ENCODE measurements around the gene DSTYK. TPM values are rescaled to one million over a fixed set of nuclear protein-coding genes. Genes with fewer than 3 reads are reported as not detected.

The DSTYK gene
- total RNA-seq, 2 experiments from 2014 or later = 10.0 to 10.7 TPM

DNA sequence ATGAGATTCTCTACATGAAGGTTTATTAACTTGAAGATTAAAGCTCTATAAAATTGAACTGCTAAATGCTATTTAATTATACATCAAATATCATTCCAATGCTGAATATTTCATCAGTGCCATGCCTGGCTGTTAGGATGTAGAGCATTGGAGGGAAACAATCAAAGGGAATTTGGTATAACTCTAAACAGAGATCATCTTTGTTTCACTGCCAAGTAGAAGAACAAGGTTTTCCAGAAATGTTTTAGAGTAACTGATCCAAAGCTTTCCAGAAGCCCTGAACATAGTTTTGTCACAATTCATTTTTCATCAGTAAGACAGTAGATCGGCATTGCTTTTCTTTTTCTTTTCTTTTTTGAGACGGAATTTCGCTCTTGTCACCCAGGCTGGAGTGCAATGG lies 5.9 kb upstream of the DSTYK start:
- TF ChIP-seq, protein P1, sequence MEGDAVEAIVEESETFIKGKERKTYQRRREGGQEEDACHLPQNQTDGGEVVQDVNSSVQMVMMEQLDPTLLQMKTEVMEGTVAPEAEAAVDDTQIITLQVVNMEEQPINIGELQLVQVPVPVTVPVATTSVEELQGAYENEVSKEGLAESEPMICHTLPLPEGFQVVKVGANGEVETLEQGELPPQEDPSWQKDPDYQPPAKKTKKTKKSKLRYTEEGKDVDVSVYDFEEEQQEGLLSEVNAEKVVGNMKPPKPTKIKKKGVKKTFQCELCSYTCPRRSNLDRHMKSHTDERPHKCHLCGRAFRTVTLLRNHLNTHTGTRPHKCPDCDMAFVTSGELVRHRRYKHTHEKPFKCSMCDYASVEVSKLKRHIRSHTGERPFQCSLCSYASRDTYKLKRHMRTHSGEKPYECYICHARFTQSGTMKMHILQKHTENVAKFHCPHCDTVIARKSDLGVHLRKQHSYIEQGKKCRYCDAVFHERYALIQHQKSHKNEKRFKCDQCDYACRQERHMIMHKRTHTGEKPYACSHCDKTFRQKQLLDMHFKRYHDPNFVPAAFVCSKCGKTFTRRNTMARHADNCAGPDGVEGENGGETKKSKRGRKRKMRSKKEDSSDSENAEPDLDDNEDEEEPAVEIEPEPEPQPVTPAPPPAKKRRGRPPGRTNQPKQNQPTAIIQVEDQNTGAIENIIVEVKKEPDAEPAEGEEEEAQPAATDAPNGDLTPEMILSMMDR (IDR thresholded peaks at IDR 0.05) = no peak
- Mint-ChIP-seq H3K9me3 (no peaks in the 10 kb centered on the region), H3K4me1 (ENCODE audit: low read depth) (peaks cover 12% of the 10 kb centered on the region), H3K27ac (no peak overlapping the region), H3K27me3 (peaks cover 2% of the 10 kb centered on the region), H3K4me3 (no peak overlapping the region), H3K36me3 (ENCODE audit: low read depth) (no peaks in the 10 kb centered on the region)
- ChIA-PET CTCF (interaction anchor here (2.6 kb wide), 1 partner anchor 12 kb away, joined by 13 read pairs; no protein-coding TSS in a partner anchor), POLR2A (no interaction called here)
- ATAC-seq (no peak), DNase-seq (no peak)
- intact Hi-C loops (cut with micrococcal nuclease) = no loop called here

- Mint-ChIP-seq H3K9me3 (no peaks in the 10 kb centered on the region), H3K27ac (no peak overlapping the region), H3K4me1 (ENCODE audit: low read depth) (peaks cover 18% of the 10 kb centered on the region), H3K27me3 (peaks cover 2% of the 10 kb centered on the region), H3K36me3 (ENCODE audit: low read depth) (no peaks in the 10 kb centered on the region), H3K4me3 (no peak overlapping the region)
- CTCF ChIA-PET = interaction anchor here (2.6 kb wide), 1 partner anchor 13 kb away, joined by 13 read pairs; no protein-coding TSS in a partner anchor
- POLR2A ChIA-PET = no interaction called here
- ATAC-seq (no peak), DNase-seq (no peak)
- intact Hi-C loops (cut with micrococcal nuclease) = no loop called here
- TF ChIP-seq, protein P1 (IDR thresholded peaks at IDR 0.05) = no peak
Measured at GRCh38 chr1:205216588-205216987, 5.1 kb upstream of the DSTYK start.

DNA sequence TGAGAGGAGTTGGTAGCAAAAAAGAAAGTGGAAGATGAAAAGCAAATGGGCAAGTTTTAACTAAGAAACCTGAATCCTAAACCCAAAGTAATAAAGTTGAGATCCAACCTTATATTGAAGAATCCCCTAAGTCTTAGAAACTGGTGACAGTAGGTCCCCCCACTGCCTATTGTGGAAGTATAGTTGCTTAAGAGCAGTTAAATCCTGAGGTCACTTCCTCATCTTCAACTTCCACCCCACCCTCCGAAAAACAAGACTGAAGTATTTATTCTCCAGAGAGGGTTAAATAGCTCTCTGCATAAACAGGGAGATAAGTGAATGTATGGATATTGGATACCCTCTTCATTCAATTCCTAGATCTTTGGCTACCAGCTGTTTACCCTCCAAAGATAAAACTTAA lies 3.3 kb upstream of the DSTYK start:
- CTCF ChIA-PET = interaction anchor here (1.0 to 1.6 kb wide), 5 partner anchors 10 to 73 kb away, joined by 3 read pairs; no protein-coding TSS in a partner anchor
- peak overlapping the region; percentile 7 for H3K4me3 Mint-ChIP-seq
- no peak for ATAC-seq
- POLR2A ChIA-PET = interaction anchor here (1.0 kb wide), 1 partner anchor 13 kb away, joined by 7 read pairs; the partner anchor contains the start of gene TMCC2
- intact Hi-C loops (cut with micrococcal nuclease) = no loop called here
- H3K27me3 Mint-ChIP-seq = peaks cover 2% of the 10 kb centered on the region
- no peaks in the 10 kb centered on the region for H3K9me3 Mint-ChIP-seq
- peak overlapping the region; percentile 55 for H3K27ac Mint-ChIP-seq
- H3K4me1 Mint-ChIP-seq (ENCODE audit: low read depth) = peaks cover 24% of the 10 kb centered on the region
- TF ChIP-seq, protein P1 (IDR thresholded peaks at IDR 0.05) = no peak
- DNase-seq = no peak
- H3K36me3 Mint-ChIP-seq (ENCODE audit: low read depth) = peaks cover 4% of the 10 kb centered on the region

GRCh38 chr1:205211839-205212536 lies 486 bp upstream of the DSTYK start:
- H3K36me3 Mint-ChIP-seq (ENCODE audit: low read depth) = peaks cover 9% of the 10 kb centered on the region
- no peak for DNase-seq
- intact Hi-C loops (cut with micrococcal nuclease) = loop anchor here (2.0 kb wide), 1 partner anchor 17 kb away; no protein-coding TSS in a partner anchor
- H3K4me1 Mint-ChIP-seq (ENCODE audit: low read depth) = peaks cover 38% of the 10 kb centered on the region
- CTCF ChIA-PET = interaction anchor here (2.4 kb wide), 1 partner anchor 12 kb away, joined by 10 read pairs; no protein-coding TSS in a partner anchor
- H3K4me3 Mint-ChIP-seq = peak overlapping the region; percentile 90
- POLR2A ChIA-PET = interaction anchor here (0.9 to 2.7 kb wide), 7 partner anchors 8 to 26 kb away, joined by 4 to 13 read pairs (median 7); no protein-coding TSS in a partner anchor
- ATAC-seq = peak; percentile 48
- H3K9me3 Mint-ChIP-seq = no peaks in the 10 kb centered on the region
- no peaks in the 10 kb centered on the region for H3K27me3 Mint-ChIP-seq
- H3K27ac Mint-ChIP-seq = peak overlapping the region; percentile 86
- TF ChIP-seq, protein P1 (IDR thresholded peaks at IDR 0.05) = no peak

GRCh38 chr1:205210756-205211168 lies 740 bp downstream of the DSTYK start:
- Mint-ChIP-seq H3K4me3 (peak overlapping the region; percentile 90), H3K27me3 (no peaks in the 10 kb centered on the region), H3K27ac (peak overlapping the region; percentile 86), H3K36me3 (ENCODE audit: low read depth) (peaks cover 9% of the 10 kb centered on the region), H3K9me3 (no peaks in the 10 kb centered on the region), H3K4me1 (ENCODE audit: low read depth) (peaks cover 45% of the 10 kb centered on the region)
- POLR2A ChIA-PET = interaction anchor here (0.7 to 2.7 kb wide), 7 partner anchors 9 to 25 kb away, joined by 3 to 13 read pairs (median 5); no protein-coding TSS in a partner anchor
- peak; percentile 40 for DNase-seq
- CTCF ChIA-PET = interaction anchor here (0.6 to 2.4 kb wide), 4 partner anchors 11 to 69 kb away, joined by 3 to 10 read pairs (median 5); partner anchors contain the start of gene TMCC2
- intact Hi-C loops (cut with micrococcal nuclease) = loop anchor here (2.0 kb wide), 1 partner anchor 18 kb away; no protein-coding TSS in a partner anchor
- ATAC-seq = peak; percentile 7
- TF ChIP-seq, protein P1 (IDR thresholded peaks at IDR 0.05) = no peak

Data from activated CD8-positive, alpha-beta T cell treated with anti-CD3 and anti-CD28 coated beads for 36 hours (primary cell).